Ovary (tissue), 9 donors: ENCODE measurements around the gene SLC29A3. TPM values are rescaled to one million over a fixed set of nuclear protein-coding genes. Genes with fewer than 3 reads are reported as not detected.
A peak's percentile ranks its signal among the peaks of the same experiment; 100 is the strongest.

ENCODE experiments used
- DNase-seq, 5 donors: peaks; one replicate each; pipeline ENCODE4 v3.0.0-alpha.2; 2019 to 2020
- H3K27ac ChIP-seq, 2 donors: fragments of 200-600 bp; one replicate each; pipeline versions ENCODE4 v1.5.1 to v1.8.0; 2019 to 2022
- H3K27me3 ChIP-seq: fragments of 200-600 bp; one replicate; pipeline ENCODE4 v1.8.0; 2022
- H3K36me3 ChIP-seq: fragments of 200-600 bp; sonication (generic); one replicate; pipeline ENCODE4 v1.5.1; 2019
- H3K4me1 ChIP-seq: one replicate; pipeline ENCODE4 v1.8.1; 2013; ENCODE audit warnings: mild to moderate bottlenecking, moderate library complexity; ENCODE audit not compliant: insufficient read depth
- H3K4me3 ChIP-seq: fragments of 200-600 bp; sonication (generic); one replicate; pipeline ENCODE4 v1.5.1; 2017
- H3K9me3 ChIP-seq, 2 donors: fragments of 200-600 bp in 1 of 2; sonication (generic) in 1 of 2; one replicate each; pipeline versions ENCODE4 v1.5.1 to v1.8.1; 2013 to 2019; ENCODE audit warnings: mild to moderate bottlenecking in 1 of 2, moderate library complexity in 1 of 2
- CTCF ChIP-seq, 3 donors: fragments of 450-650 bp in 2 of 3; fragments of 200-600 bp in 1 of 3; IDR thresholded peaks; one replicate each; pipeline versions ENCODE4 v1.5.1 to v1.8.0; 2016 to 2022; ENCODE audit warnings: antibody characterized with exemption in 3 of 3, mild to moderate bottlenecking in 1 of 3
- EP300 ChIP-seq: sonication (generic); formaldehyde crosslinking; IDR thresholded peaks from one replicate; pipeline ENCODE4 v1.6.1; 2017; ENCODE audit warnings: antibody characterized with exemption
- POLR2A ChIP-seq: fragments of 450-650 bp; IDR thresholded peaks from one replicate; pipeline ENCODE4 v1.6.1; 2017; ENCODE audit warnings: antibody characterized with exemption, mild to moderate bottlenecking, moderate library complexity
- WGBS, 3 donors: extraction: QIAGEN DNeasy Blood & Tissue Kit in 1 of 3; methylation state at CpG; one replicate each; pipeline versions ENCODE4 v1.1.5 to v1.1.7; 2013 to 2017; 5-methylcytosine and 5-hydroxymethylcytosine counted together
- intact Hi-C, 4 donors: fragments of 100-400 bp; cut with DNase I; formaldehyde crosslinking; loops; one replicate each; pipeline versions ENCODE4 v1.11.0 to v1.15.1; 2022 to 2023
- polyA plus RNA-seq, 2 donors: library from polyadenylated mRNA; stranded (reverse); fragments of 200-250 nt in 1 of 2; fragments of 350-450 nt in 1 of 2; fragmentation: Illumina TruSeq in 1 of 2; extraction: RNeasy Lipid Tissue Mini Kit (QIAGEN cat#74804) in 1 of 2; gene quantifications; one replicate each; pipeline ENCODE4 v1.2.3, GENCODE V29; 2013 to 2014
- total RNA-seq, 7 donors: library from RNA; depleted of rRNA in 2 of 7; stranded (reverse); fragments of >200 nt in 2 of 7; fragmentation: NEBNext Ultra II Directional in 3 of 7; extraction: Animal tissue kit (Norgen Biotek cat#: 25700) in 3 of 7; gene quantifications; one replicate each; pipeline versions ENCODE4 v1.1.0 to v1.2.4, GENCODE V29; 2016 to 2023
- donor health status: DM: no; HTN: no; CAD: no; lungs with moderate emphysema.
- donor health status: DM: no; HTN: no; CAD: no.
- donor health status: Bipolar disorder and iron deficiency.
- donor health status: DM: yes; HTN: yes; CAD: no.
- donor health status: DM: no; HTN: no; CAD: no.
- donor health status: DM: yes; HTN: yes; CAD: no.

Gene SLC29A3
- total and polyA plus RNA-seq, 9 donors, result 10.1 to 18.3 (median 15.5) TPM

- intact Hi-C loops, result loop anchor here in 3 of 4 donors (2.0 to 10.0 kb wide), 4 partner anchors 75 to 373 kb away; no protein-coding TSS in a partner anchor
- Histone ChIP-seq H3K4me3 (no peak overlapping the region), H3K4me1 (no peaks in the 10 kb centered on the region), H3K9me3 (no peaks in the 10 kb centered on the region), H3K27ac (peak overlapping the region in 1 of 2 donors; percentile 58), H3K36me3 (no peaks in the 10 kb centered on the region), H3K27me3 (no peaks in the 10 kb centered on the region)
- no peak for DNase-seq
- TF ChIP-seq EP300 (no peak), POLR2A (no peak), CTCF (IDR thresholded peaks at IDR 0.05) (no peak)
- 18 to 42% (median 36%) methylated on average over 5 of the region's 5 CpGs for WGBS, 3 donors
These were observed 38.8 kb upstream of the SLC29A3 start for GRCh38 chr10:71280216-71280615.

DNA sequence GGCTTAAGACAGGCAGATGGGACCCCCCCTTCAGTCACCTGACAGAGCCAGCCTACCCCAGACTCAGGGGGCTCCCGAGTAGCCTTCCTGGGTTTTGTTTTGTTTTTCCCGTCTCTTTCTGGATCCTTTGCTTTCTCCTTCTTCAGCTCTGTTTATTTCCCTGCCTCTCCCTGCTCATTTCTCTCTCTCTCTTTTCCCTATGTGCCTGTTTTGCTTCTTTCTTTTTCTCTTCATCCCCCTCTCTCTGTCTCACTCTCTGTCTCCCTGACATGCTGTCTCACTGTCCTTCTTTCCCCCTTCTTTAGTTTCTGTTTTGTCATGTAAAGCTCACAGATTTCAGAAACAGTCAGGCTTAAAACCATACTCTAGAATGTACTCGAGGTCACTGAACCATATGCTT lies 38.2 kb upstream of the SLC29A3 start:
- no peaks in the 10 kb centered on the region for H3K4me1 ChIP-seq
- H3K27me3 ChIP-seq, result no peaks in the 10 kb centered on the region
- peak overlapping the region in 1 of 2 donors; percentile 58 for H3K27ac ChIP-seq
- intact Hi-C loops, result loop anchor here in 3 of 4 donors (2.0 to 10.0 kb wide), 4 partner anchors 76 to 374 kb away; no protein-coding TSS in a partner anchor
- H3K9me3 ChIP-seq, result no peaks in the 10 kb centered on the region
- H3K4me3 ChIP-seq, result no peak overlapping the region
- no peak for DNase-seq
- TF ChIP-seq POLR2A (no peak), CTCF (IDR thresholded peaks at IDR 0.05) (no peak), EP300 (no peak)
- H3K36me3 ChIP-seq, result no peaks in the 10 kb centered on the region
- 27 to 46% (median 34%) methylated on average over 3 of the region's 3 CpGs for WGBS, 3 donors

- intact Hi-C loops, result loop anchor here in 3 of 4 donors (2.0 to 10.0 kb wide), 4 partner anchors 77 to 374 kb away; no protein-coding TSS in a partner anchor
- H3K27me3 ChIP-seq, result no peaks in the 10 kb centered on the region
- H3K9me3 ChIP-seq, result no peaks in the 10 kb centered on the region
- no peaks in the 10 kb centered on the region for H3K4me1 ChIP-seq
- H3K4me3 ChIP-seq, result no peak overlapping the region
- DNase-seq, result no peak
- no peaks in the 10 kb centered on the region for H3K36me3 ChIP-seq
- no peak overlapping the region for H3K27ac ChIP-seq
- no peak for TF ChIP-seq CTCF (IDR thresholded peaks at IDR 0.05)
- TF ChIP-seq EP300, result no peak
- no peak for TF ChIP-seq POLR2A
- 83 to 87% (median 83%) methylated on average over 8 of the region's 8 CpGs for WGBS, 3 donors
These were observed 37.3 kb upstream of the SLC29A3 start for GRCh38 chr10:71281646-71282322.

GRCh38 chr10:71282323-71282680 lies 36.8 kb upstream of the SLC29A3 start:
- no peak for TF ChIP-seq EP300
- TF ChIP-seq POLR2A, result no peak
- TF ChIP-seq CTCF (IDR thresholded peaks at IDR 0.05), result no peak
- Histone ChIP-seq H3K27ac (no peak overlapping the region), H3K36me3 (no peaks in the 10 kb centered on the region), H3K9me3 (no peaks in the 10 kb centered on the region), H3K4me3 (no peak overlapping the region), H3K4me1 (no peaks in the 10 kb centered on the region), H3K27me3 (no peaks in the 10 kb centered on the region)
- 93 to 95% (median 94%) methylated on average over 2 of the region's 2 CpGs for WGBS, 3 donors
- DNase-seq, result no peak
- intact Hi-C loops, result loop anchor here in 3 of 4 donors (5.0 to 10.0 kb wide), 3 partner anchors 78 to 375 kb away; no protein-coding TSS in a partner anchor
